Measurements from ENCODE around the gene ZNF562.

- TF ChIP-seq CTCF (IDR thresholded peaks at IDR 0.05) = no peak
- no peak for TF ChIP-seq POLR2A (IDR thresholded peaks at IDR 0.05)
- TF ChIP-seq POLR2AphosphoS5 (IDR thresholded peaks at IDR 0.05) = no peak
- TF ChIP-seq EP300 (IDR thresholded peaks at IDR 0.05) = no peak
Measured at GRCh38 chr19:9720541-9720940, 45.6 kb upstream of the ZNF562 start.

Data from stomach (tissue), 4 donors.